NCI-H526 (cell line): ENCODE measurements around the gene PERCC1.
A peak's percentile ranks its signal among the peaks of the same experiment; 100 is the strongest.

Experiments
- DNase-seq, 2 experiments: peaks; one replicate each; lab custom pipeline; 2025; lab: John Stamatoyannopoulos, UW

The PERCC1 gene

GRCh38 chr16:1430759-1431496 is at the start of gene PERCC1:
TSS of gene PERCC1 (plus strand) at chr16:1431078. CDS start at chr16:1432594, 1,516 bp downstream.
- DNase-seq: peak in 1 of 2 experiments; percentile 14

GRCh38 chr16:1381612-1382406 is 49.1 kb upstream of the PERCC1 start:
- DNase-seq: no peak

DNA sequence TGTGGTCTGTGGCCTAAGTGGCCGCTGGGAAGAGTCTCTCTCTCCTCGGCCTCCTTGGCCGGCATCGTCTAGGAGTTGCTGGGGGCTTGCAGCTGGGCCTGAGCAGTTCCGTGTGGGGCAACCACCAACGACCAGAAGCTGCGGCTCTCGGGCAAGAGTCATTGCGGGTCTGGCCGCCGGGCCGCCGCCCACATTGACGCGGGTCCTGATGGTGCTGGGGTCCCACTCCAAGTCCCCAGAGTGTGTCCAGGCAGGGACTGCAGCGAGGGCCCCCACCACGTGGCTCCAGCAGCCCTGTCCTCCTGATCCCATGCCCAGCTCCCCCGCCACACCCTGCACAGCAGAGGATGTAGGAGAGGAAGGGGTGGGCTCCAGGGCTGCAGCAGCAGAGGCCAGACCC is 47.3 kb upstream of the PERCC1 start:
- no peak for DNase-seq

- DNase-seq: no peak
Measured at GRCh38 chr16:1385232-1385631, 45.6 kb upstream of the PERCC1 start.

GRCh38 chr16:1387331-1387730 is 43.5 kb upstream of the PERCC1 start:
- DNase-seq: no peak

GRCh38 chr16:1389762-1390161 is 41.1 kb upstream of the PERCC1 start:
- no peak for DNase-seq

GRCh38 chr16:1390239-1390779 is 40.6 kb upstream of the PERCC1 start:
- no peak for DNase-seq

DNA sequence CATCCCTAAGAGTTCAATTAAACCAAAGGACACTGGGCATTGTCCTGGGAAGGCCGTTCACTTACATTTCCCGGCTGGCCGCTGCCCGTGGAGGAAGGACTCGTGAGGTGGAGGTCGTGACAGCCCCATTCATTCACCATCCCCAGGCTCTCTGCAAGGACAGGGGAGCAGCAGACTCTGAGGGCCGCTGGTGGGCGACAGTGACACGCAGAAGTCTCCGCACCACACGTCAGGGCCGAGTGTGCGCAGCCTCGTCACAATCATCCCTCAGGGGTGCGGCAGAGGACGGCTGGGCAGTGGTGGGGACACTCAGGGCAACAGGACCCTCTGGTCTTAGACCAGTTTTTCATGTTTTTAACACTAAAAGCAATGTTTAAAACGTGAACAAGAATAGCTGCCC is 38.1 kb upstream of the PERCC1 start:
- no peak for DNase-seq

- DNase-seq: no peak
Measured at GRCh38 chr16:1393613-1394176, 37.2 kb upstream of the PERCC1 start.

GRCh38 chr16:1394367-1394951 is 36.4 kb upstream of the PERCC1 start:
- DNase-seq: no peak

GRCh38 chr16:1395444-1396031 is 35.3 kb upstream of the PERCC1 start:
- no peak for DNase-seq

GRCh38 chr16:1397779-1398178 is 33.1 kb upstream of the PERCC1 start:
- no peak for DNase-seq

DNA sequence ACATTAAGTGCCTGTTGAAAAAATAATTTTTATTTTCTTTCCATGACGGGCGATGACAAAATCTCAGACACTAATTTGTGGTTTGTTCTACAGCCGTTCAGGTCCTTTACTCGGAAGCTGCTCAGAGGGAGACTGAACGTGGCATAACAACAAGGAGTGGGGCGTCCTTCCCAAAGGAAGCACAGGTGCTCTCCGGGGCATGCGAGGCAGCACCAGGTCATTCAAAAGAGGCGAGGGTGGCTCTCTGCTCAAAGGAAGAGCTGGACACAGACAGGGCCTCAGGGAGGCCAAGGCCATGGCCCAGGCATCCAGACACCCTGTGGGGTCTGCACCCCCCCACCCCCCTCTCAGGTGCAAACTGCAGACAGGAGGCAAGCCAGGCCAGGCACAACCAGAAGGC is 32.5 kb upstream of the PERCC1 start:
- DNase-seq: no peak

DNA sequence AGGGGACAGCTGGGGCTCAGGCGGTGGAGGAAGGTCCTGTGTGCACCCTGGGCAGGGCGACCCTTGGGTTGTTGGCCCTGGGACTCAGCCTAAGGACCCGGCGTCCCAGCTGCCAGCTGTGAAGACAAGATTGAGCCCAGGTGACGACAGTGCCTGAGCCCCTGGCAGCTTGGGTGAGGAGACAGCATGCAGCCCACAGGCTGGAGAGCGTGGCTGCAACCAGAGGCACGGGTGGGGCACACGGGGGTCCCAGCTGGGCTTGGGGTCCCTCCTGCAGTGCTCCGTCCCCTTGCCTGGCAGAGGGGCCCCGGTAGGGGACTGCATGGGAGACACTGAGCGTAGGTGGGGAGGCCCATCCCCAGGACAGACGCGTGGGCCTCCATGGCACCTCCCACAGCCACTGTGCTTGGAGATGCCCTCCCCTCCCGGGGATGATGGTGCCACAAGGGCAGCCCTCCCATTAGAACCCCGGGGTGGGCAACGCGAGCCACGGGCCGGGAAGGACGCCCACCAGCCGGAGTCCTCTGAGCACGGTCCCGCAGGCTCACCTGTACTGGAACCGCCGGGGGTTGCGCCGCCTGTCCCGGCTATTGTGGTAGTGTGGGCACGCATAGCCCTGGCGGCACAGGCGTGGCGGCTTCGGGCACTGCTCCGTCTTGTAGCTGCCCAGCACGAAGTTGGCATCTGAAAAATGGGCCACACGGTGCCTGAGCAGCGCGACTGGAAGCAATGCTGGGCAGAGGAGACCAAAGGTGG is 31.9 kb upstream of the PERCC1 start:
- no peak for DNase-seq

DNA sequence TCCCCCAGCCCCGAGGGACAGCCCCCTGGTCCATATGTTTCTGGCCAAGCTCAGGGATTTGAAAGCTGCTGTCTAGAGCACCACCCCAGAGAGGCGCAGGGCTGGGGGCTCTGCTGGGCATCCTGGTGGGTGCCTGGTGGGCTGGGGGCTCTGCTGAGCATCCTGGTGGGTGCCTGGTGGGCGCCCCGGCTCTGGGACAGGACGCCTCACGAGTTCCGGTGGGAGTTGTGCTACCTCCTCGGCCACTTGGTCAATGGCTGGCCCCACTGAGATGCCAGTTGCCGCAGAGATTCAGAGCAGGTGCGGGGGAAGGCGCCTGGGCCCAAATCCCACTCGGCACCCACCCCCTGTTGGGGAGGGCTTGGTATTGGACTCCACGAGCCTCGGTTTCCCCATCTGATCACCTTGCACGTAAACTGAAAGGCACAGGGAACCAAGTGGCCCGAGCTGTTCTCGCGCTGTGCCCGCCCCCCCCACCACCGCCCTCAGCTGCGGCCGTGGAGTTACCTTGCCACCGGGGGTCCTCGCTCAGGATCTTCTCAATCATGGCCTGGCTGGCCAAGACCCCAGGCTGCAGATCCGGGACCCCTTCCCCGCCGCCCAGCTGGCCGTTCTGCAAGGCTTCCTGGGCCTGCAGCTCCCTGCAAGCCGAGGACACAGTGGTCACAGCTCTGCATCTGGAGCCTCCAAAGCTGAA is 29.7 kb upstream of the PERCC1 start:
- no peak for DNase-seq

- no peak for DNase-seq
Measured at GRCh38 chr16:1401758-1402154, 29.1 kb upstream of the PERCC1 start.

DNA sequence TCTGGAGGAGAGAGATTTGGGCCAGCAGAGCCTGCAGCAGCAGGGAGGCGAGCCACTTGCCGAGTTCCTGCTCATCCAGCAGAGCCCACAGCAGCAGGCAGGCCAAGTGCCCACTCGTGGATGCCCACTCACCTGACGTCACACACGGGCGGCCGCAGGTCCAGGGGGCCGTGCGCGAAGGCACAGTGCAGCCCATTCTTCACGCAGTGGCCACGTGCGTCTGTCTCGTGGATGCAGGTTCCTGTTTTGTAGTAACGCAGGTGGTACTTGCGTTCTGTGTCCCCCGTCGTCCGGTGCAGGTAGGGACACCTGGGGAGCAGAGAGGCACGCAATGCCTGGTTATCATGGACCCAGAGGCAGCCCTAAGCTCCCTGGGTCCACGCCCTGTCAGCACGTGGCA is 27.8 kb upstream of the PERCC1 start:
- DNase-seq: no peak

DNA sequence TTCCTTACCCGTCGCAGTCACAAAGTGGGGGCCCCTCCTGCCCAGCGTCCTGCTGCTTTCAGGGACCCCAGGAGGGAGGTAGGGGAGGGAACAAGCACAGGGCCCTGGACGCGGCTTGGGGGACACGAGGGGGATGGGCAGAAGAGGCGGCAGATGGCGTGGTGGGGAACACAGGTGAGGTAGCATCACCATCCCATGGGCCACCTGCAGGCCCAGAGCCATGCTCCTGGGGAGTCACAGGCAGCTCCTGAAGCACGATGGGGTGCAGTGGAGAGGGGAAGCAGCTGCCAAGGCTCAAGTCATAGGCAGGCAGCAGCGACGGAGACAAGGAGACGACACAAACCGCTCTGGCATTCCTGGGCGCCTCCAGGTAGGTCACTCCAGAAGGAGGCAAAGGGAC is 27.1 kb upstream of the PERCC1 start:
- no peak for DNase-seq

DNA sequence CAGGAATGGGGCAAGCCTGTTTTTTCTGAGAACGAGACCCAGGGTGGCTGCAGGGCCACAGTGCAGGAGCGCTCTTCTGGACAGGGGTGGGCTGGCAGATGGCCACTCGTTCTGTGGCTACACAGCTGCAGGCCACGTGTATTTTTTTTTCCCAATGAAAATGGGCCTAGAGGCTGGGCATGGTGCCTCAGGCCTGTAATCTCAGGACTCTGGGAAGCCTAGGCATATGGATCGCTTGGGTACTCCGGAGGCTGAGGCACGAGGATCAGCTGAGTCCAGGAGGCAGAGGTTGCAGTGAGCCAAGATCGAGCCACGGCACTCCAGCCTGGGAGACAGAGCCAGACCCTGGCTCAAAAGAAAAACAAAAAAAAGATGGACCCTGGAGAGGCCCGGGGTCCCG is 23.1 kb upstream of the PERCC1 start:
- no peak for DNase-seq

- peak; percentile 39 to 84 for DNase-seq
Measured at GRCh38 chr16:1408171-1408837, 22.6 kb upstream of the PERCC1 start.
